GM23248 (cell line): Measurements from ENCODE around the gene NQO2.

Experiments used
- EZH2 ChIP-seq: fragments of 200-600 bp; sonication (generic); IDR thresholded peaks from 2 replicates; pipeline ENCODE4 v1.6.1; 2018; ENCODE audit warnings: antibody characterized with exemption, mild to moderate bottlenecking; ENCODE audit not compliant: insufficient read depth, poor library complexity, severe bottlenecking
- EZH2phosphoT487 ChIP-seq: fragments of 200-600 bp; sonication (generic); IDR thresholded peaks from 2 replicates; pipeline ENCODE4 v1.6.1; 2018; ENCODE audit warnings: antibody characterized with exemption, moderate library complexity, mild to moderate bottlenecking, low read depth; ENCODE audit not compliant: insufficient read depth

DNA sequence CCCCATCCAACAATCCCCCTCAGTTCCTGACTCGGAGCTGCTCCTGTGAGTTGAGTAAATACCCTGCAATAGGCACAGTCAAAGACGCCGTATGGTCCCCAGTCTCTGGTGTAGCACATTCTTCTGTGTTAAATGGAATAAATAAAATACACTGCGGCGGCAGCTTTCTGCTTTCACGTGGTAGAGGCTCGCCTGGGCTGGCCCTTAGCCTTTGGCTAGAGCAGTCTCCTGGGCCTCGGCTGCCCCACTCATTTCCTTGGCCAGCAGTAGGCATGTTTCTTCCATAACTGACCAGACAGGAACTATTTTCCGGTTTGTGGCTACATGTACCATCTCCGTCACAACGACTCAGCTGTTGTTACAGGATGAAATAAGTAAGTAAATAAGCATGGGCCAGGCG is 49.0 kb upstream of the NQO2 start:
- TF ChIP-seq EZH2 (no peak), EZH2phosphoT487 (no peak)
